A673 (cell line): ENCODE measurements around the gene CCDC170.

ENCODE experiments used
- CTCF ChIP-seq: fragments of 300-800, 200-600 bp; sonication (generic); conservative IDR thresholded peaks from 2 replicates; pipeline ENCODE4 v1.5.1; 2017; ENCODE audit warnings: low read depth, mild to moderate bottlenecking, antibody characterized with exemption, low read length, moderate library complexity, mixed read lengths
- EZH2 ChIP-seq: fragments of 200-600 bp; sonication (generic); IDR thresholded peaks from 2 replicates; pipeline ENCODE4 v1.6.1; 2017; ENCODE audit warnings: borderline replicate concordance, low read depth, mild to moderate bottlenecking, mixed read lengths, antibody characterized with exemption, low read length; ENCODE audit not compliant: poor library complexity, severe bottlenecking

- TF ChIP-seq CTCF: no peak
- no peak for TF ChIP-seq EZH2
These were observed 123.7 kb downstream of the CCDC170 start for GRCh38 chr6:151617539-151617938.
